Measurements from ENCODE around the gene FXYD3.
"Not testable (repeated sequence)": the region's sequence is repeated elsewhere in the genome, so short reads cannot be mapped to it uniquely, and the experiment has no call there.

The FXYD3 gene

GRCh38 chr19:35124098-35125060 lies 8.8 kb downstream of the FXYD3 start:
- peaks cover 63% of the 10 kb centered on the region for H3K4me1 ChIP-seq (ENCODE audit: control insufficient read depth, insufficient read depth, low read length)
- H3K4me3 ChIP-seq (ENCODE audit: low read length): peak overlapping the region; percentile 31
- no peaks in the 10 kb centered on the region for H3K27me3 ChIP-seq (ENCODE audit: control insufficient read depth, insufficient read depth, low read length)
- peak overlapping the region; percentile 57 for H3K9ac ChIP-seq (ENCODE audit: low read length)
- H3K36me3 ChIP-seq (ENCODE audit: control insufficient read depth, insufficient read depth, low read length): peaks cover 6% of the 10 kb centered on the region
- no peaks in the 10 kb centered on the region for H3K9me3 ChIP-seq (ENCODE audit: control insufficient read depth, low read length)

GRCh38 chr19:35125270-35125717 lies 9.7 kb downstream of the FXYD3 start:
- H3K9ac ChIP-seq (ENCODE audit: low read length): peak overlapping the region; percentile 57
- no peak overlapping the region for H3K4me3 ChIP-seq (ENCODE audit: low read length)

GRCh38 chr19:35125749-35126623 lies 10.4 kb downstream of the FXYD3 start:
- H3K4me3 ChIP-seq (ENCODE audit: low read length): no peak overlapping the region
- no peak overlapping the region for H3K9ac ChIP-seq (ENCODE audit: low read length)
- no peaks in the 10 kb centered on the region for H3K9me3 ChIP-seq (ENCODE audit: control insufficient read depth, low read length)
- no peaks in the 10 kb centered on the region for H3K27me3 ChIP-seq (ENCODE audit: control insufficient read depth, insufficient read depth, low read length)
- peaks cover 6% of the 10 kb centered on the region for H3K36me3 ChIP-seq (ENCODE audit: control insufficient read depth, insufficient read depth, low read length)
- H3K4me1 ChIP-seq (ENCODE audit: control insufficient read depth, insufficient read depth, low read length): peaks cover 50% of the 10 kb centered on the region

More at GRCh38 chr19:35125270-35125717, 9.7 kb downstream of the FXYD3 start:
- H3K9me3 ChIP-seq (ENCODE audit: control insufficient read depth, low read length): no peaks in the 10 kb centered on the region
- H3K27me3 ChIP-seq (ENCODE audit: control insufficient read depth, insufficient read depth, low read length): no peaks in the 10 kb centered on the region
- peaks cover 6% of the 10 kb centered on the region for H3K36me3 ChIP-seq (ENCODE audit: control insufficient read depth, insufficient read depth, low read length)
- H3K4me1 ChIP-seq (ENCODE audit: control insufficient read depth, insufficient read depth, low read length): peaks cover 55% of the 10 kb centered on the region

GRCh38 chr19:35126624-35126959 lies 11.0 kb downstream of the FXYD3 start:
- Histone ChIP-seq H3K4me1 (ENCODE audit: control insufficient read depth, insufficient read depth, low read length) (peaks cover 44% of the 10 kb centered on the region), H3K4me3 (ENCODE audit: low read length) (no peak overlapping the region), H3K9ac (ENCODE audit: low read length) (no peak overlapping the region), H3K27me3 (ENCODE audit: control insufficient read depth, insufficient read depth, low read length) (no peaks in the 10 kb centered on the region), H3K36me3 (ENCODE audit: control insufficient read depth, insufficient read depth, low read length) (peaks cover 3% of the 10 kb centered on the region), H3K9me3 (ENCODE audit: control insufficient read depth, low read length) (no peaks in the 10 kb centered on the region)

GRCh38 chr19:35127871-35128270 lies 12.2 kb downstream of the FXYD3 start:
- Histone ChIP-seq H3K4me3 (ENCODE audit: low read length) (no peak overlapping the region), H3K36me3 (ENCODE audit: control insufficient read depth, insufficient read depth, low read length) (no peaks in the 10 kb centered on the region), H3K4me1 (ENCODE audit: control insufficient read depth, insufficient read depth, low read length) (peaks cover 31% of the 10 kb centered on the region), H3K9me3 (ENCODE audit: control insufficient read depth, low read length) (no peaks in the 10 kb centered on the region), H3K9ac (ENCODE audit: low read length) (no peak overlapping the region), H3K27me3 (ENCODE audit: control insufficient read depth, insufficient read depth, low read length) (no peaks in the 10 kb centered on the region)

GRCh38 chr19:35128398-35129057 lies 12.9 kb downstream of the FXYD3 start:
- Histone ChIP-seq H3K36me3 (ENCODE audit: control insufficient read depth, insufficient read depth, low read length) (no peaks in the 10 kb centered on the region), H3K9ac (ENCODE audit: low read length) (no peak overlapping the region), H3K4me1 (ENCODE audit: control insufficient read depth, insufficient read depth, low read length) (peaks cover 25% of the 10 kb centered on the region), H3K27me3 (ENCODE audit: control insufficient read depth, insufficient read depth, low read length) (no peaks in the 10 kb centered on the region), H3K4me3 (ENCODE audit: low read length) (no peak overlapping the region), H3K9me3 (ENCODE audit: control insufficient read depth, low read length) (no peaks in the 10 kb centered on the region)

GRCh38 chr19:35129724-35130274 lies 14.2 kb downstream of the FXYD3 start:
- not testable (repeated sequence) for H3K4me3 ChIP-seq (ENCODE audit: low read length); H3K36me3 ChIP-seq (ENCODE audit: control insufficient read depth, insufficient read depth, low read length); H3K9ac ChIP-seq (ENCODE audit: low read length); H3K27me3 ChIP-seq (ENCODE audit: control insufficient read depth, insufficient read depth, low read length); H3K9me3 ChIP-seq (ENCODE audit: control insufficient read depth, low read length)
- H3K4me1 ChIP-seq (ENCODE audit: control insufficient read depth, insufficient read depth, low read length): peaks cover 13% of the 10 kb centered on the region

- H3K36me3 ChIP-seq (ENCODE audit: control insufficient read depth, insufficient read depth, low read length): no peaks in the 10 kb centered on the region
- no peak overlapping the region for H3K4me3 ChIP-seq (ENCODE audit: low read length)
- H3K9ac ChIP-seq (ENCODE audit: low read length): no peak overlapping the region
- no peaks in the 10 kb centered on the region for H3K9me3 ChIP-seq (ENCODE audit: control insufficient read depth, low read length)
- H3K27me3 ChIP-seq (ENCODE audit: control insufficient read depth, insufficient read depth, low read length): no peaks in the 10 kb centered on the region
- H3K4me1 ChIP-seq (ENCODE audit: control insufficient read depth, insufficient read depth, low read length): peaks cover under 1% of the 10 kb centered on the region
These were observed 15.4 kb downstream of the FXYD3 start for GRCh38 chr19:35130761-35131720.

GRCh38 chr19:35132254-35132653 lies 16.6 kb downstream of the FXYD3 start:
- Histone ChIP-seq H3K36me3 (ENCODE audit: control insufficient read depth, insufficient read depth, low read length) (no peaks in the 10 kb centered on the region), H3K4me3 (ENCODE audit: low read length) (no peak overlapping the region), H3K4me1 (ENCODE audit: control insufficient read depth, insufficient read depth, low read length) (peaks cover 7% of the 10 kb centered on the region), H3K27me3 (ENCODE audit: control insufficient read depth, insufficient read depth, low read length) (no peaks in the 10 kb centered on the region), H3K9ac (ENCODE audit: low read length) (no peak overlapping the region), H3K9me3 (ENCODE audit: control insufficient read depth, low read length) (no peaks in the 10 kb centered on the region)

GRCh38 chr19:35133826-35134225 lies 18.2 kb downstream of the FXYD3 start:
- H3K9me3 ChIP-seq (ENCODE audit: control insufficient read depth, low read length): no peaks in the 10 kb centered on the region
- H3K4me1 ChIP-seq (ENCODE audit: control insufficient read depth, insufficient read depth, low read length): peaks cover 9% of the 10 kb centered on the region
- H3K36me3 ChIP-seq (ENCODE audit: control insufficient read depth, insufficient read depth, low read length): no peaks in the 10 kb centered on the region
- no peaks in the 10 kb centered on the region for H3K27me3 ChIP-seq (ENCODE audit: control insufficient read depth, insufficient read depth, low read length)
- no peak overlapping the region for H3K9ac ChIP-seq (ENCODE audit: low read length)
- H3K4me3 ChIP-seq (ENCODE audit: low read length): no peak overlapping the region
